ENCODE data around the gene ECI1. TPM values are rescaled to one million over a fixed set of nuclear protein-coding genes. Genes with fewer than 3 reads are reported as not detected.
"Not testable (repeated sequence)": the region's sequence is repeated elsewhere in the genome, so short reads cannot be mapped to it uniquely, and the experiment has no call there.

ECI1 gene
- total RNA-seq, 1 donor from 2014 or later, result 81.7 TPM

DNA sequence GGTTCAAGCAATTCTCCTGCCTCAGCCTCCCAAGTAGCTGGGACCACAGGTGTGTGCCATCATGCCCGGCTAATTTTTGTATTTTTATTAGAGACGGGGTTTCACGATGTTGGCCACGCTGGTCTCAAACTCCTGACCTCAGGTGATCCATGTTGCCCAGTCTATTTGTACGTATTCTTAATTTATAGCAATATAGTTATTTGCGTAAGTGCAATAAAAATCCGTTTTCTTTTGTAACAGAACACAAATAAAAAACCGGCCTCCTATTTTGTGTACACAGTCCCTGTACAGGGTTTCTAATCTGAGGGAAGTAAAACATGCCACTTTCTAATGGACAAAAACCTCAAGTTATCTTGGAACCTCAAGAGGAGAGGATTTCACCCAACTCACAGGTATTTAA is 8.9 kb upstream of the ECI1 start:
- no peak for TF ChIP-seq CTCF (IDR thresholded peaks at IDR 0.05; ENCODE audit: insufficient read depth, low read length, poor library complexity, severe bottlenecking)
- Histone ChIP-seq H3K36me3 (ENCODE audit: control insufficient read depth, insufficient read depth, low read length) (peaks cover 3% of the 10 kb centered on the region), H3K27me3 (ENCODE audit: control insufficient read depth, insufficient read depth, low read length) (no peaks in the 10 kb centered on the region), H3K4me3 (ENCODE audit: low read depth, low read length) (no peak overlapping the region)
- DNase-seq (ENCODE audit: low read depth), result no peak

DNA sequence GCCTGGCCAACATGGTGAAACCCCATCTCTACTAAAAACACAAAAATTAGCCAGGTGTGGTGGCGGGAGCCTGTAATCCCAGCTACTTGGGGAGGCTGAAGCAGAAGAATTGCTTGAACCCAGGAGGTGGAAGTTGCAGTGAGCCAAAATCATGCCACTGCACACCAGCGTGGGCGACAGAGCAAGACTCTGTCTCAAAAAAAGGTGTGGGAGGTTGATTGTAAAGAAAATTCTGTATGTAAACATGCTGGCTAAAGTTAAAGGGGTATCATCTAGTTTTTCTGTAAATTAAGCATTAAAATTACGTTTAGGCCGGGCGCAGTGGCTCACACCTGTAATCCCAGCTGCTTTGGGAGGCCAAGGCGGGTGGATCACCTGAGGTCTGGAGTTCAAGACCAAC is 7.1 kb upstream of the ECI1 start:
- H3K36me3 ChIP-seq (ENCODE audit: control insufficient read depth, insufficient read depth, low read length); H3K4me3 ChIP-seq (ENCODE audit: low read depth, low read length); H3K27me3 ChIP-seq (ENCODE audit: control insufficient read depth, insufficient read depth, low read length); DNase-seq (ENCODE audit: low read depth): not testable (repeated sequence)

DNA sequence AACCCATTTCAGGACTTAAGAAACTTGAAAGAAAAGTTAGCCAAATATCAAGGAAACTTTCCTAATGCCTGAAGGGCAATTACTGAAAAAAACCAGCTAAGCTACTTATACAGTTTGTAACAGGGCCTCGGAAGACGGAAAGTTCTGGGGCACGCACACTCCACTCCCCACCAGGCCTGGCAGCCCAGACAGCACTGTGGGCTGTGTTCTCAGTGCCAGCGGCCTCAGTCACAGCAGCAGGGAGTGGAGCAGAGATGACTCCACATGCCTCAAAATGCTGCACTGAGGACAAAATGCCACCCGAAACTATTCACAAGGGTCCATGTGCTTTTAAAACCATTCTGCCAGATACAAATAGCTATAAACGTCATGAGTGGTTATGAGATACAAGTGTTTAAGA is 6.3 kb upstream of the ECI1 start:
- DNase-seq (ENCODE audit: low read depth), result no peak
- no peak overlapping the region for H3K4me3 ChIP-seq (ENCODE audit: low read depth, low read length)
- no peak for TF ChIP-seq CTCF (IDR thresholded peaks at IDR 0.05; ENCODE audit: insufficient read depth, low read length, poor library complexity, severe bottlenecking)
- H3K36me3 ChIP-seq (ENCODE audit: control insufficient read depth, insufficient read depth, low read length), result peaks cover 3% of the 10 kb centered on the region
- no peaks in the 10 kb centered on the region for H3K27me3 ChIP-seq (ENCODE audit: control insufficient read depth, insufficient read depth, low read length)

DNA sequence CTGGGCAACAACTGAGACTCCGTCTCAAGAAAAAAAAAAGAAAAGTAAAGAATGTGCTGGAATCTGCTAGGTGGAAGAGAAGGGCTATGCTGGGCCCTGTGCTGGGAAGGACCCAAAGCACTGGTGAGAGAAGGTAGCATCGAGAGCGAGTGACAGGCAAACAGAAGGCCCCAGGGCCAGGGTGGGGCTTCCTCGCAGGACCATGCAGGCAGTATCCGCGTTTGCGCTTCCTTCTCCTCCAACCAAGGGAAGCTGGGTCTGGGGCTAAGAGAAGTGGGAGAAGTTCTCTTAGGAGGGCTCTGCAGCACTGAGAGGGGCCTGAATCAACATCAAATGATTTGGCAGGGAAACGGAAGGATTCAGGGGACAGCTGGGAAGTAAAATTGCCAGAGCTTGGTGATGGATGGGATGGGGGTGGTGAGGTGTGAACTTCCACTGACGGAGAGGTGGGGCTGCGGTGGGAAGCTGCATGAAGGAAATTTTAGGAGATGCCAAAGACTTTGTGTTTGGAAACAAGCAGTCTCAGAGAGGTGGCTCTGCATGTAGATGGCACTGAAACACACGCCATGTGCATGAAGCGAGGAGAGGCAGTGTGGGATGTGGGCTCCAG is 5.2 kb upstream of the ECI1 start:
- Histone ChIP-seq H3K36me3 (ENCODE audit: control insufficient read depth, insufficient read depth, low read length) (no peaks in the 10 kb centered on the region), H3K4me3 (ENCODE audit: low read depth, low read length) (no peak overlapping the region), H3K27me3 (ENCODE audit: control insufficient read depth, insufficient read depth, low read length) (no peaks in the 10 kb centered on the region)
- DNase-seq (ENCODE audit: low read depth), result no peak
- TF ChIP-seq CTCF (IDR thresholded peaks at IDR 0.05; ENCODE audit: insufficient read depth, low read length, poor library complexity, severe bottlenecking), result no peak

- Histone ChIP-seq H3K27me3 (ENCODE audit: control insufficient read depth, insufficient read depth, low read length) (no peaks in the 10 kb centered on the region), H3K4me3 (ENCODE audit: low read depth, low read length) (no peak overlapping the region), H3K36me3 (ENCODE audit: control insufficient read depth, insufficient read depth, low read length) (no peaks in the 10 kb centered on the region)
- TF ChIP-seq CTCF (IDR thresholded peaks at IDR 0.05; ENCODE audit: insufficient read depth, low read length, poor library complexity, severe bottlenecking), result no peak
- DNase-seq (ENCODE audit: low read depth), result no peak
Measured at GRCh38 chr16:2253293-2253692, 1.9 kb upstream of the ECI1 start.

DNA sequence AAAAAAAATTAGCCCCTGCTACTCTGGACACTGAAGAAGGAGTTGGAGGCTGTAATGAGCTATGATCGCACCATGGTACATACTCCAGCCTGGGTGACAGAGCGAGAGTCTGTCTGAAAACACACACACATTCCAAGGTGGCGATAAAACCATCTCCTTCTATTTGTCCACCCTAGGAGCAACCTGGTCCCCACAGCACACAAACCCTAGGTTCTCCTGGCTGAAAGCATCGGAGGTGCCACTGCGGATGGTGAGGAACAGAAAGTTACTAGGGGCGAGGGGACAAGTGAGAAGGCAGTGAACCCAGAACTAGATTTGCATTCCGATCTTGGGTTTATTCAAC is 1.4 kb upstream of the ECI1 start:
- TF ChIP-seq CTCF (IDR thresholded peaks at IDR 0.05; ENCODE audit: insufficient read depth, low read length, poor library complexity, severe bottlenecking), result no peak
- no peaks in the 10 kb centered on the region for H3K27me3 ChIP-seq (ENCODE audit: control insufficient read depth, insufficient read depth, low read length)
- H3K36me3 ChIP-seq (ENCODE audit: control insufficient read depth, insufficient read depth, low read length), result no peaks in the 10 kb centered on the region
- DNase-seq (ENCODE audit: low read depth), result no peak
- H3K4me3 ChIP-seq (ENCODE audit: low read depth, low read length), result no peak overlapping the region
